GM19455 (cell line): ENCODE measurements around the gene OR2H1.

ENCODE experiments used
- ATAC-seq: cut with Tn5 transposase; IDR thresholded peaks from one replicate; pipeline ENCODE4 v1.9.1; 2021; ENCODE audit not compliant: unreplicated experiment

OR2H1 gene

GRCh38 chr6:29509711-29510110 lies 52.8 kb downstream of the OR2H1 start:
- ATAC-seq = no peak

GRCh38 chr6:29510202-29510601 lies 53.2 kb downstream of the OR2H1 start:
- ATAC-seq = no peak

GRCh38 chr6:29510746-29511300 lies 53.9 kb downstream of the OR2H1 start:
- no peak for ATAC-seq
